Astrocyte of the spinal cord (primary cell): ENCODE data around the gene TPRA1.
"Not testable (repeated sequence)": the region's sequence is repeated elsewhere in the genome, so short reads cannot be mapped to it uniquely, and the experiment has no call there.

Experiments used
- DNase-seq: peaks from one replicate; pipeline ENCODE4 v3.0.0; 2011; ENCODE audit warnings: low read depth, low spot score
- H3K4me3 ChIP-seq: 2 replicates; pipeline ENCODE4 v1.5.1; 2011; ENCODE audit warnings: low read depth, mild to moderate bottlenecking, low read length, moderate library complexity
- in situ Hi-C: cut with HindIII; loops from 2 replicates; pipeline ENCODE4 v1.10.0; 2017; ENCODE audit warnings: low sequenced_read_pairs
- TF ChIP-seq, protein P1 (sequence below): IDR thresholded peaks from 2 replicates; pipeline ENCODE4 v1.5.1; 2012; ENCODE audit warnings: low read depth, mild to moderate bottlenecking, low read length, inconsistent platforms

The TPRA1 gene

DNA sequence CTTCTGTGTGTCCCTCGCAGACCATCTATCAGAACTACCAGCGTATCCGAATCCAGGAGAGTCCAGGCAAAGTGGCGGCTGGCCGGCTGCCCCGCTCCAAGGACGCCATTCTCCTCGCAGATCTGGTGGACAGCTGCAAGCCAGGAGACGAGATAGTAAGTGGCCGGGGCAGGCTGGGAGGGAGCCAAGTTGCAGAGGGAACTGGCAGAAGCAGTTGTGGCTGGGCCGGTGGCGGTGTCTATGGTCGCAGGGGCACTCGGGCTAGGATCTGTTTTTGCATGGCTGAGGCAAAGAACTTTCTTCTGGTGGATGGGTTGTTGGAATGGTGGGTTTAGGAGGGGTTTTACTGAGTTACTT lies 17.8 kb upstream of the TPRA1 start:
- no peak overlapping the region for H3K4me3 ChIP-seq
- in situ Hi-C loops: no loop called here
- TF ChIP-seq, protein P1, sequence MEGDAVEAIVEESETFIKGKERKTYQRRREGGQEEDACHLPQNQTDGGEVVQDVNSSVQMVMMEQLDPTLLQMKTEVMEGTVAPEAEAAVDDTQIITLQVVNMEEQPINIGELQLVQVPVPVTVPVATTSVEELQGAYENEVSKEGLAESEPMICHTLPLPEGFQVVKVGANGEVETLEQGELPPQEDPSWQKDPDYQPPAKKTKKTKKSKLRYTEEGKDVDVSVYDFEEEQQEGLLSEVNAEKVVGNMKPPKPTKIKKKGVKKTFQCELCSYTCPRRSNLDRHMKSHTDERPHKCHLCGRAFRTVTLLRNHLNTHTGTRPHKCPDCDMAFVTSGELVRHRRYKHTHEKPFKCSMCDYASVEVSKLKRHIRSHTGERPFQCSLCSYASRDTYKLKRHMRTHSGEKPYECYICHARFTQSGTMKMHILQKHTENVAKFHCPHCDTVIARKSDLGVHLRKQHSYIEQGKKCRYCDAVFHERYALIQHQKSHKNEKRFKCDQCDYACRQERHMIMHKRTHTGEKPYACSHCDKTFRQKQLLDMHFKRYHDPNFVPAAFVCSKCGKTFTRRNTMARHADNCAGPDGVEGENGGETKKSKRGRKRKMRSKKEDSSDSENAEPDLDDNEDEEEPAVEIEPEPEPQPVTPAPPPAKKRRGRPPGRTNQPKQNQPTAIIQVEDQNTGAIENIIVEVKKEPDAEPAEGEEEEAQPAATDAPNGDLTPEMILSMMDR: no peak
- DNase-seq: no peak

DNA sequence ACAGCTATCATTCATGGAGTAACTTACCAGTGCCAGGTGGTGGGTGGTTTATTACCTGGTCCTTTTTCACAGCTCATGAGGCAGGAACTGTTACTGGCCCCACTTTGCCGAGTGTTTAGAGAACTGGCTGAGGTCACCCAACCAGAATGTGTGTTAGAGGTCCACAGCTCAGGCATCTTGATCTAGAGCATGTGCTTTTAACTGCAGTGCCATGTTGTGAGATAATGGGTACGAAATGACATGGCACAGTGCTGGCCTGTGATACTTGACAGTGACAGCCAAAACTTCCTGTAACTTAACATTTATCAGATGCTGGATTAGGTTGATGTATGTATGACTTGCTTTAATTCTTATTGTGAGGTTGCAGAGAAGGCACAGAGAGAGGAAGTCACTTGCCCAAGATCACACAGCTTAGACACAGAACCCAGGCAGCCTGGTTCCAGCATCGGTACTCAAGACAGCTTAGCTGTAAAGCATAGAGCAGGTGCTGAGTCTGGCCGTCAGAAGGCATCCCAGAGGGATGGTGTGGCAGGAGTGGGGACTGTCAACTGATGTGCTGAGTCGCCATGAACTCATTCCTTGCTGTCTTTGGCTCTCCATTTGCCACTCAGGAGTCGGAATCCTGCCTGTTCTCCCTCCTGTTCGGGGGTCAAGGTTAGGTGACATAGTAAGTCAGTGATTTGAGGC lies 17.3 kb upstream of the TPRA1 start:
- TF ChIP-seq, protein P1: no peak
- no peak for DNase-seq
- in situ Hi-C loops: no loop called here
- H3K4me3 ChIP-seq: no peak overlapping the region

DNA sequence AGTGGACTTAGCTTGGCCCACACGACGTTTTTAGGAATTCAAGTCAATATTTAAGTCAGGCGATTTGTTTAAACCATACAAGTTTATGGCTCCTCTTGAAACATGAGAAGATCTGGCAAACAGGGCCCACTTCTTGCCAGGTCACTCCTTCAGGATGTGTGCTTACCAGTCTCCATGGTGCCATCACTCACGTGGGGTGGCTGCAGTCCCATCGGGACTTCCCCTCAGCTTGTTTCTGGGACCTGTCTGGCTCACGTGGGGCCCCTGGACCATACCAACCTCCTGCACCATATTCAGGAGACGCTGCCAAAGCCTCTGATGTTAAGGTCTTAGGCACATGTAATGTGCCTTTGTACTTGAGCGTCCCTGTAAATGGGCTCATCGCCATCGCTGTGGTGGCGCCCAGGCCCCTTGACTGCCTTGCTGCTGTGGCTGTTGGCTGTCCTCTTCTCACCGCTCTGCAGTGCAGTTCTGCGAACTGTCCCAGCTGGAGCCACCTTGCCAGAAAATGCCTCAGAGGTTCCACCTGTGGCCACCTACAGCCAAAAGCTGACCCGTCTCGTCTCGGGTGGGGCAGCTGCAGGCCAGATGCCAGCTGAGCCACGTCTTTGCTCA lies 16.6 kb upstream of the TPRA1 start:
- no peak overlapping the region for H3K4me3 ChIP-seq

DNA sequence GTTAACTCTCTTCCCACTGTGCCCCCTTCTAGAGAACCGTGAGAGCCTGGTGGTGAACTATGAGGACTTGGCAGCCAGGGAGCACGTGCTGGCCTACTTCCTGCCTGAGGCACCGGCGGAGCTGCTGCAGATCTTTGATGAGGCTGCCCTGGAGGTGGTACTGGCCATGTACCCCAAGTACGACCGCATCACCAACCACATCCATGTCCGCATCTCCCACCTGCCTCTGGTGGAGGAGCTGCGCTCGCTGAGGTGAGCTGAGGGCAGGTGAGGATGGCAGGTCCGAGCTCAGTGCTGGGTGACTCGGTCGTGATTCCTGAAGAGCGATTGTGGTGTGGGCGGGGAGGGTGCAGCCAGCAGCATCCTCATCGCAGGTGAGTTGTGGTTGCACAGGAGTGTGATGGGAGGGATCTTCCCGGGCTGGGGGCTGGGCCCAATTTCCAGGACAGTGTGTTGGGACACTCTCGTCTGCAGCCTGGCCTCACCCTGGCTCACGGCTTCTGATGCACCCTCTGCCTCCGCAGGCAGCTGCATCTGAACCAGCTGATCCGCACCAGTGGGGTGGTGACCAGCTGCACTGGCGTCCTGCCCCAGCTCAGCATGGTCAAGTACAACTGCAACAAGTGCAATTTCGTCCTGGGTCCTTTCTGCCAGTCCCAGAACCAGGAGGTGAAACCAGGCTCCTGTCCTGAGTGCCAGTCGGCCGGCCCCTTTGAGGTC lies 15.7 kb upstream of the TPRA1 start:
- no peak for DNase-seq
- H3K4me3 ChIP-seq: no peak overlapping the region
- in situ Hi-C loops: no loop called here
- TF ChIP-seq, protein P1: no peak

More for the DNA sequence above, 16.6 kb upstream of the TPRA1 start:
- TF ChIP-seq, protein P1: no peak
- no peak for DNase-seq
- in situ Hi-C loops: no loop called here

DNA sequence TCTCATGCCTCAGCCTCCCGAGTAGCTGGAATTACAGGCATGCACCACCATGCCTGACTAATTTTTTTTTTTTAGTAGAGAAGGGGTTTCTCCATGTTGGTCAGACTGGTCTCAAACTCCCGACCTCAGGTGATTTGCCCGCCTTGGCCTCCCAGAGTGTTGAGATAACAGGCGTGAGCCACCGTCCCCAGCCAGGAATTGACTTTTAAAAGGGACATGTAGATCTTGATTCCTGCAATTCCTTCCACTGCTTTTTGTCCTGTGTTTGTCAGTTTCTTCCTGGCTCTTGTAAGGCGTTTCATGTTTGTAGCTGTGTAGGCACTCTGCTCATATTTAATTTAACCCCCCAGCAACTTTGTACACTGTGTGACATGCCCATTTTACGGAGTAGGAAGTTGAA lies 15.0 kb upstream of the TPRA1 start:
- in situ Hi-C loops, DNase-seq, H3K4me3 ChIP-seq: not testable (repeated sequence)

DNA sequence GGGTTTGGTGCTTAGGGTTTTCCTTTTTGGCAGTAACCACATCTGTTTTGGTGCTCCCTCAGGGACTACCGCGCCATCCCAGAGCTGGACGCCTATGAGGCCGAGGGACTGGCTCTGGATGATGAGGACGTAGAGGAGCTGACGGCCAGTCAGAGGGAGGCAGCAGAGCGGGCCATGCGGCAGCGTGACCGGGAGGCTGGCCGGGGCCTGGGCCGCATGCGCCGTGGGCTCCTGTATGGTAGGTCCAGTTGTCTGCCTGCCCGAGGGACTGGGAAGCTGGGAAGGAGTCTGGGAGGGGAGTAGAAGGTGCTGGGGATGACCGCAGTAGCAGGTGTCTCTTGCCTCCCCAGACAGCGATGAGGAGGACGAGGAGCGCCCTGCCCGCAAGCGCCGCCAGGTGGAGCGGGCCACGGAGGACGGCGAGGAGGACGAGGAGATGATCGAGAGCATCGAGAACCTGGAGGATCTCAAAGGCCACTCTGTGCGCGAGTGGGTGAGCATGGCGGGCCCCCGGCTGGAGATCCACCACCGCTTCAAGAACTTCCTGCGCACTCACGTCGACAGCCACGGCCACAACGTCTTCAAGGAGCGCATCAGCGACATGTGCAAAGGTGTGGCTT lies 14.1 kb upstream of the TPRA1 start:
- in situ Hi-C loops: no loop called here
- DNase-seq: no peak
- TF ChIP-seq, protein P1: no peak
- no peak overlapping the region for H3K4me3 ChIP-seq
